ENCODE results near the gene TMEM132A. TPM values are rescaled to one million over a fixed set of nuclear protein-coding genes. Genes with fewer than 3 reads are reported as not detected.
A peak's percentile ranks its signal among the peaks of the same experiment; 100 is the strongest.

Gene TMEM132A, protein sequence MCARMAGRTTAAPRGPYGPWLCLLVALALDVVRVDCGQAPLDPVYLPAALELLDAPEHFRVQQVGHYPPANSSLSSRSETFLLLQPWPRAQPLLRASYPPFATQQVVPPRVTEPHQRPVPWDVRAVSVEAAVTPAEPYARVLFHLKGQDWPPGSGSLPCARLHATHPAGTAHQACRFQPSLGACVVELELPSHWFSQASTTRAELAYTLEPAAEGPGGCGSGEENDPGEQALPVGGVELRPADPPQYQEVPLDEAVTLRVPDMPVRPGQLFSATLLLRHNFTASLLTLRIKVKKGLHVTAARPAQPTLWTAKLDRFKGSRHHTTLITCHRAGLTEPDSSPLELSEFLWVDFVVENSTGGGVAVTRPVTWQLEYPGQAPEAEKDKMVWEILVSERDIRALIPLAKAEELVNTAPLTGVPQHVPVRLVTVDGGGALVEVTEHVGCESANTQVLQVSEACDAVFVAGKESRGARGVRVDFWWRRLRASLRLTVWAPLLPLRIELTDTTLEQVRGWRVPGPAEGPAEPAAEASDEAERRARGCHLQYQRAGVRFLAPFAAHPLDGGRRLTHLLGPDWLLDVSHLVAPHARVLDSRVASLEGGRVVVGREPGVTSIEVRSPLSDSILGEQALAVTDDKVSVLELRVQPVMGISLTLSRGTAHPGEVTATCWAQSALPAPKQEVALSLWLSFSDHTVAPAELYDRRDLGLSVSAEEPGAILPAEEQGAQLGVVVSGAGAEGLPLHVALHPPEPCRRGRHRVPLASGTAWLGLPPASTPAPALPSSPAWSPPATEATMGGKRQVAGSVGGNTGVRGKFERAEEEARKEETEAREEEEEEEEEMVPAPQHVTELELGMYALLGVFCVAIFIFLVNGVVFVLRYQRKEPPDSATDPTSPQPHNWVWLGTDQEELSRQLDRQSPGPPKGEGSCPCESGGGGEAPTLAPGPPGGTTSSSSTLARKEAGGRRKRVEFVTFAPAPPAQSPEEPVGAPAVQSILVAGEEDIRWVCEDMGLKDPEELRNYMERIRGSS
- total RNA-seq (2014; rRNA removed; shearing (Covaris generic)): 46.3 and 57.7 TPM in 2 replicates

DNA sequence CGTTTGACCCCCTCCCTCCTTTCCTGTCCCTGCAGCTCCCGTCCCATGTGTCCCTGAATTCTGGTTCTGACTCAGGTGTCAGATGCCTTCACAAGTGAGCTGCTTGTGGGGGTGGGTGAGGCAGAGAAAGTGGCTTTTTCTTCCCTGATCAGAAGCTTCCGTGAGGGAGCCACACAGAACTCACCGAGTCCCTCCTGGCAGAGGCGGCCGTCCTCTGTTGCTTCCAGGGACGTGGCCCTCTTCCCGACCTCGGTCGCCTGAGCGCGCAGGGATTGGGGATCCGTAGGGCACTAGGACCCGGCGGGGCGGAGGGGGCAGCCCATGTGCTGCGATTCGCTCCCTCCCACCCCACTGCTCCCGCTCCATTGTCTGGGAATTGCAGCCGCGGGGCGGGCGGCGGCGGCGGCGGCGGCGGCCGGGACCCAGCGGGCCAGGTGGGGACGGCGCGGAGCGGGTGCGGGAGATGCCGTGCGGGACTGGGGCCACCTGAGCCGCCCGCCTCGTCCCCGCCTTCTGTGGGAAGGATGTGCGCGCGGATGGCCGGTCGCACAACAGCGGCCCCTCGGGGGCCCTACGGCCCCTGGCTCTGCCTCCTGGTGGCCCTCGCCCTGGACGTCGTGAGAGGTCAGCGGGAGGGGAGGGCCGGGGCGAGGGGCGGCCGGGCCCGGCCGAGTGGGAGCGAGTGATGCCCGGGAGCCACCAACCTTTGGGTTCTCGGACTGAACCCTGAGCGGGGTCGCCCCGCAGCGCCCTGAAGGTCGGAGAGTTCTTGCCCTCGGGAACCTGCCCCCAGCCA lies at the start of gene TMEM132A:
Gene TMEM132A (plus strand): TSS at position 351 of the 796 bp plus-strand sequence. CDS start 174 bp downstream, at position 525.
- H3K36me3 ChIP-seq: peaks cover 19% of the 10 kb centered on the region; the same call in 1 of the 2 replicates
- peak within 1 kb of the TSS; percentile 95 for H3K4me3 ChIP-seq
- peak; percentile 80 to 81 for DNase-seq
- H3K4me1 ChIP-seq: peaks cover 11% of the 10 kb centered on the region; the same call in 1 of the 2 replicates
- H3K27ac ChIP-seq: peak within 1 kb of the TSS; percentile 43
- H3K27me3 ChIP-seq: no peaks in the 10 kb centered on the region
- no peaks in the 10 kb centered on the region for H3K9me3 ChIP-seq (replicated peaks)

GRCh38 chr11:60875366-60876167 lies 48.7 kb upstream of the TMEM132A start:
- H3K4me3 ChIP-seq: no peak overlapping the region
- peak in 1 of 2 experiments; percentile 24 for DNase-seq
- H3K4me1 ChIP-seq: peaks cover 5% of the 10 kb centered on the region; the same call in 1 of the 2 replicates
- no peaks in the 10 kb centered on the region for H3K9me3 ChIP-seq (replicated peaks)
- H3K36me3 ChIP-seq: no peaks in the 10 kb centered on the region
- no peak overlapping the region for H3K27ac ChIP-seq
- H3K27me3 ChIP-seq: no peaks in the 10 kb centered on the region

- peaks cover 5% of the 10 kb centered on the region; the same call in 1 of the 2 replicates for H3K4me1 ChIP-seq
Observed at GRCh38 chr11:60876168-60876485, 48.1 kb upstream of the TMEM132A start.

GRCh38 chr11:60878245-60879101 lies 45.8 kb upstream of the TMEM132A start:
- Histone ChIP-seq H3K4me3 (no peak overlapping the region), H3K4me1 (no peaks in the 10 kb centered on the region), H3K9me3 (replicated peaks) (no peaks in the 10 kb centered on the region), H3K36me3 (no peaks in the 10 kb centered on the region), H3K27ac (no peak overlapping the region), H3K27me3 (no peaks in the 10 kb centered on the region)
- DNase-seq: no peak

More at GRCh38 chr11:60876168-60876485, 48.1 kb upstream of the TMEM132A start:
- Histone ChIP-seq H3K9me3 (replicated peaks) (no peaks in the 10 kb centered on the region), H3K27me3 (no peaks in the 10 kb centered on the region), H3K27ac (no peak overlapping the region), H3K4me3 (no peak overlapping the region), H3K36me3 (no peaks in the 10 kb centered on the region)
- no peak for DNase-seq

DNA sequence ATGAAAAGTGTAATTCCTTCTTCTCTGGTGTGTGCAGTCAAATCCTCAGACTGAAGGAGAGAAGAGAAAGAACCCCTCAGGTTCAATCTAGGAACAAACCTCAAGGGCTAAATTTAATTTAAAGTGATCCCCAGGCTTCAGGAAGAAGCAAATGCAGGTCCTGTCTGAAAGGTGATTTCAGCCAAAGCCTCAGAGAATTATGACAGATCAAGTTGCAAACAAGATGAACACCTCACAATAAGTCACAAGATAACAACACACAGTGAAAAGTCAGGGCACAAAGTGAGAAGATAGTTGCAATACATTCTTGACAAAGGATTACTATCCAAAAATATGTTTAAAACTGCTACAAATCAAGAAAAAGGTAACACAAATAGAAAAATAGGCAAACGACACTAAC lies 45.2 kb upstream of the TMEM132A start:
- Histone ChIP-seq H3K9me3 (replicated peaks) (no peaks in the 10 kb centered on the region), H3K4me3 (no peak overlapping the region), H3K36me3 (no peaks in the 10 kb centered on the region), H3K27ac (no peak overlapping the region), H3K27me3 (no peaks in the 10 kb centered on the region), H3K4me1 (no peaks in the 10 kb centered on the region)
- DNase-seq: no peak

- Histone ChIP-seq H3K4me3 (no peak overlapping the region), H3K27me3 (no peaks in the 10 kb centered on the region), H3K36me3 (no peaks in the 10 kb centered on the region), H3K9me3 (replicated peaks) (no peaks in the 10 kb centered on the region), H3K27ac (no peak overlapping the region), H3K4me1 (no peaks in the 10 kb centered on the region)
- no peak for DNase-seq
Observed at GRCh38 chr11:60879971-60880588, 44.2 kb upstream of the TMEM132A start.

- Histone ChIP-seq H3K27ac (no peak overlapping the region), H3K9me3 (replicated peaks) (no peaks in the 10 kb centered on the region), H3K4me1 (no peaks in the 10 kb centered on the region), H3K36me3 (no peaks in the 10 kb centered on the region), H3K27me3 (no peaks in the 10 kb centered on the region), H3K4me3 (no peak overlapping the region)
- DNase-seq: no peak
Observed at GRCh38 chr11:60880643-60881282, 43.5 kb upstream of the TMEM132A start.

GRCh38 chr11:60887556-60887955 lies 36.7 kb upstream of the TMEM132A start:
- Histone ChIP-seq H3K27ac (no peak overlapping the region), H3K4me3 (no peak overlapping the region), H3K36me3 (no peaks in the 10 kb centered on the region), H3K9me3 (replicated peaks) (no peaks in the 10 kb centered on the region), H3K27me3 (no peaks in the 10 kb centered on the region), H3K4me1 (no peaks in the 10 kb centered on the region)
- peak; percentile 42 to 66 for DNase-seq

DNA sequence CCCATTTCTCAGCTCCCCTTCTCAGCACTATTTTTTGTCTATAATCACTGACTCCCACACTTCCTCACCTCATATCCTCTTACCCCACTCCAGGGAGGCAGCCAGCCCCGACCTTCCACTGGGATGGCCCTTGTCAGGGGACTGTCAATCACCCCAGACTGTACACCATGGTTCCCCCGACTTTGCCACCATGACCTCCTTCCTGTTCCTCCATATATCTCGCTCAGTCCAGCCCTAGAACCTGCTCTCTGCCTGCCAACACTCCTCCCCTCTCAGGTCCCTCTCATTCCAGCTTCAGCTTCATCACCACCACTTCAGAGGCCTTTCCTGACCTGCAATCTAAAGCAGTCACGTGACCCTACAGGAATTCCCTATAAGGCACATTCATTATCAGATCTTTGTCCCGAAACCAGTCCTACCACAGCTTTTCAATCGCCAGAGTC lies 34.4 kb upstream of the TMEM132A start:
- no peak overlapping the region for H3K4me3 ChIP-seq
- peaks cover 9% of the 10 kb centered on the region for H3K36me3 ChIP-seq
- H3K27ac ChIP-seq: no peak overlapping the region
- no peaks in the 10 kb centered on the region for H3K4me1 ChIP-seq
- no peaks in the 10 kb centered on the region for H3K9me3 ChIP-seq (replicated peaks)
- H3K27me3 ChIP-seq: no peaks in the 10 kb centered on the region
- no peak for DNase-seq

GRCh38 chr11:60890696-60891095 lies 33.6 kb upstream of the TMEM132A start:
- H3K4me3 ChIP-seq: no peak overlapping the region
- H3K27me3 ChIP-seq: no peaks in the 10 kb centered on the region
- H3K4me1 ChIP-seq: no peaks in the 10 kb centered on the region
- H3K36me3 ChIP-seq: peaks cover 15% of the 10 kb centered on the region
- no peak overlapping the region for H3K27ac ChIP-seq
- DNase-seq: no peak
- H3K9me3 ChIP-seq (replicated peaks): no peaks in the 10 kb centered on the region

DNA sequence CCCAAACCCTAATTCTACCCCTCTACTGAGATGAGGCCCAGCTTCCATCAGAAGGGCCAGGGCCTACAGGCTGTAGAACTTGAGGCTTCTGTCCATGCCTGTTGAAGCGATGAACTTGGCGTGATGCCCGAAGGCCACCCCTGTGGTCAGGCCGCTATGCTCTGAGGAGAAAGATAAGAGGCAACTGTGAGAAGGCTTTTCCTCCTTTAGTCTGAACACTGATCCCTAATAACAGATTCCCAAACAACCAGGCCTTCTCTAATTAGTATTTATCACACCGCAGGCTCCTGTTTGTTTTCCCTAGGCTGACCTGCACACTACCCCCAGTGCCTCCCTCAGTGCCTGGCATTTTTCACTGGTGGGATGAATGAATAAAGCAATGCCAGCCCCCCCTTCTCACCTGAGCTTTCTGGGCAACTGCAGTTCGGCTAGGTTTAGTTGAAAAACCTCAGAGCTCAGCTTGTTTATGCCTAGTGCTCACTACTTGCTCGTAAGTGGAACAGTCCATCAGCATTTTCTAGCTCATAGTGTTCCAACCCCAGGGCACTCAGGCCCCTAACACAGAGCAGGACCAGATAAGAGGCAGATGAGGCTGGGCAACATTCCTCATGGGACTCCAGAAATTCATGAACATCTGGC lies 33.0 kb upstream of the TMEM132A start:
- peaks cover 19% of the 10 kb centered on the region for H3K36me3 ChIP-seq
- no peak overlapping the region for H3K27ac ChIP-seq
- peak in 1 of 2 experiments; percentile 34 for DNase-seq
- no peak overlapping the region for H3K4me3 ChIP-seq
- H3K4me1 ChIP-seq: no peaks in the 10 kb centered on the region
- H3K27me3 ChIP-seq: no peaks in the 10 kb centered on the region
- H3K9me3 ChIP-seq (replicated peaks): no peaks in the 10 kb centered on the region

GRCh38 chr11:60895687-60896086 lies 28.6 kb upstream of the TMEM132A start:
- H3K27ac ChIP-seq: no peak overlapping the region
- H3K4me1 ChIP-seq: no peaks in the 10 kb centered on the region
- H3K36me3 ChIP-seq: peaks cover 63% of the 10 kb centered on the region
- no peaks in the 10 kb centered on the region for H3K27me3 ChIP-seq
- H3K9me3 ChIP-seq (replicated peaks): no peaks in the 10 kb centered on the region
- H3K4me3 ChIP-seq: no peak overlapping the region
- no peak for DNase-seq
